ENCODE measurements around the gene FAM83F.

The FAM83F gene

DNA sequence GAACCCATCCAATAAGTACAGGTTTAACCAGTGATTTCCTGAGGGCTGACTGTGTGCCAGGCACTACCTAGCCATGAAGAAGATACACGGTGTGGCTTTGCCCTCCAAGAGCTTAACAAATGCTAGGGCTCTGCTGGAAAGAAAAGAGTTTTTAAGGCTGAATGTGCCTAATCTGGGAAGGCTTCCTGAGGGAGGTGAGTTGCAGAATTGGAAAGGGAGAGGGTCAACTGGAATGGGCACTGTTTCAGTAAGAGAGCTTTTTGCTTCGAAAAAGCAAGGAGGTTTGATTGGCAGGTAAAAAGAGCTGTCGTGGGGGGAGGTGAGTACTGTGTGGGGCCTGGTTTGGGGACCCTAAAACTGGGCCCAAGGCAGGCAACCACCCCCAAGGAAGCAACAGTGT lies 2.7 kb downstream of the FAM83F start:
- peaks cover 72% of the 10 kb centered on the region for H3K27me3 ChIP-seq (replicated peaks; ENCODE audit: control insufficient read depth, insufficient read depth, low read length)
- no peaks in the 10 kb centered on the region for H3K36me3 ChIP-seq (ENCODE audit: control insufficient read depth, insufficient read depth, low read length, severe bottlenecking)
- H3K4me1 ChIP-seq (ENCODE audit: control insufficient read depth, insufficient read depth, low read length), result no peaks in the 10 kb centered on the region
- no peak overlapping the region for H3K4me3 ChIP-seq (ENCODE audit: low read length)
- no peak overlapping the region for H3K9ac ChIP-seq (ENCODE audit: low read length)
- no peaks in the 10 kb centered on the region for H3K9me3 ChIP-seq (ENCODE audit: control insufficient read depth, low read length)
- DNase-seq (ENCODE audit: low read depth), result no peak

DNA sequence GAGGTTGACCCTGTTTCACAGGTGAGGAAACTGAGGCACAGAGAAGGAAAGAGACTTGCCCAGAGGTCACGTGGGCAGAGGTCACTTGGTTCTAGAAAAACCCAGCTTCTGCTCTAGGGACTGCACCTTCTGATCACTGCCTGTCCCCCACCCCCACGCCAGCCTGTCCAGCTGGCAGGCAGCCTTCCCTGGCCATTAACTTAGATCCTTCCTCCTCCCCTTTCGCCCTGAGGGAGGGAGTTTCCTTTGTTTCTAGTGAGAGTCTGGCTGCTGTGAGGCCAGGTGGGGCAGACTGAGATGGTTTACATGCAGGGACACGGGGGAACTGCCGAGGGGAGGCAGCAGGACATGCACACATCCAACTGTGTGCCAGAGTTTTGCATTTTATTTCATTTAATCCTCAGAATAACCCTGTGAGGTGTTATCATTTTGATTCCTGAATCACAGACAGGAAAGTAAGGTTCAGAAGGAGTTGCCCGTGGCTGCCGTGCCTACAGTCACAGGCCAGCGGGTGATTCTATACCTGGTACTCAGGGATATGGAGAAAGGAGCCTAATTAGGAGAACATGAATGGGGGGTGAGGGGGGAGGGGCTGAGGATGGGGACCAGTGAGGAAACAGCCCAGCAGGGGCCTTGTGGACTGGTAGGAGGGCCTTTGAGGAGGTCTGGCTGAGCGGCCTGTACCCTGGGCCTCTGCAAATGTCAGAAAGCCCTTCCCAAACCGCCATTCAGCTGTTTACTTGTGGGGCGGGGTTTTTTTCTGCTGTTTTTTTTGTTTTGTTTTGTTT lies 3.4 kb downstream of the FAM83F start:
- Histone ChIP-seq H3K27me3 (replicated peaks; ENCODE audit: control insufficient read depth, insufficient read depth, low read length) (peaks cover 73% of the 10 kb centered on the region), H3K4me3 (ENCODE audit: low read length) (no peak overlapping the region), H3K9ac (ENCODE audit: low read length) (no peak overlapping the region), H3K9me3 (ENCODE audit: control insufficient read depth, low read length) (no peaks in the 10 kb centered on the region), H3K36me3 (ENCODE audit: control insufficient read depth, insufficient read depth, low read length, severe bottlenecking) (no peaks in the 10 kb centered on the region), H3K4me1 (ENCODE audit: control insufficient read depth, insufficient read depth, low read length) (no peaks in the 10 kb centered on the region)
- peak; percentile 12 for DNase-seq (ENCODE audit: low read depth)

DNA sequence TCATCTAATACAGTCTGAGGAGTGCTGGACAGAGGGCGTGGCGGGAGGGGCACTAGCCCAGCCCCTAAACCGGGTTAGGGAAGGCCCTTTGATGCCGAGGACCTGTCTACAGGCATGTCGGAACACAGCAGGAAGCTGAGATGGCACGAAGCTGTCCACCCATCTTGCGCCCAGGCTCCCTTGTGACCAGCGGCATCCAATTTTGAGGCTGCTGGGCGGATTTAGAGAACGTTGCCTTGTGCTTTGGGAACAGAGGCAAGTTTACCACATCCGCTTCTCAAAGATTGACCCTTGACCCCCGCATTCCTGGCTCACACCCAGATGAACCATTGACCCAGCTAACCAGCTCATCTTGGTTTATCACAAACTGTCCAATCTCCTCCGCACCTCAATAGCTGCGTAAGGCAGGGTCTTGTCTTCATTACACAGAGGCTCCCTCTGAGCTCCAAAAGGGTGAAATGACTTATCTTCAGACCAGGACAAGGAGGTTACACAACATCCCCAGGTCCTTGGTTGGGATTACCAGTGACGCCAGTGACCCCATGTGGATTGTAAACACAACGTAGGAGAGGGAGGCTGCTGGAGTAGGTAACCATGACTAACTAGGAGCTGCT lies 4.5 kb downstream of the FAM83F start:
- Histone ChIP-seq H3K9ac (ENCODE audit: low read length) (no peak overlapping the region), H3K36me3 (ENCODE audit: control insufficient read depth, insufficient read depth, low read length, severe bottlenecking) (no peaks in the 10 kb centered on the region), H3K9me3 (ENCODE audit: control insufficient read depth, low read length) (no peaks in the 10 kb centered on the region), H3K4me1 (ENCODE audit: control insufficient read depth, insufficient read depth, low read length) (no peaks in the 10 kb centered on the region), H3K27me3 (replicated peaks; ENCODE audit: control insufficient read depth, insufficient read depth, low read length) (peaks cover 75% of the 10 kb centered on the region), H3K4me3 (ENCODE audit: low read length) (no peak overlapping the region)
- DNase-seq (ENCODE audit: low read depth), result no peak

DNA sequence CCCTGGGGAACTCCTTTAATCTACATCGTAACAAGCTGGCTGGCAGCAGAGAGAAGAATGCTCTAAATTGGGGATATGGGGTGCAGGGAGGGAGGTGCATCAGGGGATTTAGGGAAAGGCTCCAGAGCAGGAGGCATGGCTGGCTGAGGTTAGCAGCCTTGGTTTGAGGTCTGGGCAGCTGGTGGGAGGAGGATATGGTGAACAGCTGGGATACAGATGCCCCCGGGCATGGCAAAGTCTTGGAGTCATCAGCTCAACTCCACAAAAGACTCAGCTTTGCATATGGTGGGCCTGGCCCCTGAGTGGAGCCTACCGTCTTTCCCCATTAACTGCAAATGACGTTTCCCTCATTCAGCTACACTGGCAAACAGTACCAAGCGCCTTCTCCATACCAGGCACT lies 5.4 kb downstream of the FAM83F start:
- H3K27me3 ChIP-seq (replicated peaks; ENCODE audit: control insufficient read depth, insufficient read depth, low read length), result peaks cover 78% of the 10 kb centered on the region
- DNase-seq (ENCODE audit: low read depth), result no peak
- H3K36me3 ChIP-seq (ENCODE audit: control insufficient read depth, insufficient read depth, low read length, severe bottlenecking), result no peaks in the 10 kb centered on the region
- H3K9ac ChIP-seq (ENCODE audit: low read length), result no peak overlapping the region
- no peaks in the 10 kb centered on the region for H3K9me3 ChIP-seq (ENCODE audit: control insufficient read depth, low read length)
- no peak overlapping the region for H3K4me3 ChIP-seq (ENCODE audit: low read length)
- no peaks in the 10 kb centered on the region for H3K4me1 ChIP-seq (ENCODE audit: control insufficient read depth, insufficient read depth, low read length)

DNA sequence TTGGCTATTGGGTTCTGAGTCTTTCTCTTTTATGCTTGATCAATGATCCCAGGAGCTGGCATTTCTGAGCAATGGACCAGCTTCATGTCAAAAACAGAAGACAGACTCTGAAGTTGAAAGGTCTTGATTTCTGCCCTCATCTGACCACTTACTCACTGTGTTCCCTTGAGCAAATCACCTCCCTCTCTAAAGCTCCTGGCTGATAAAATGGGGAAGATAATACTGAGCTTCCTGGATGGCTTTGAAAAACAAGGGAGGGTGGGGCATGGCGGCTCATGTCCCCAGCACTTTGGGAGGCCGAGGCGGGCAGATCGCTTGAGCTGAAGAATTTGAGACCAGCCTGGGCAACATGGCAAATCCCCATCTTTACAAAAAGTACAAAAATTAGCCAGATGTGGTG lies 6.4 kb downstream of the FAM83F start:
- H3K4me1 ChIP-seq (ENCODE audit: control insufficient read depth, insufficient read depth, low read length), result no peaks in the 10 kb centered on the region

DNA sequence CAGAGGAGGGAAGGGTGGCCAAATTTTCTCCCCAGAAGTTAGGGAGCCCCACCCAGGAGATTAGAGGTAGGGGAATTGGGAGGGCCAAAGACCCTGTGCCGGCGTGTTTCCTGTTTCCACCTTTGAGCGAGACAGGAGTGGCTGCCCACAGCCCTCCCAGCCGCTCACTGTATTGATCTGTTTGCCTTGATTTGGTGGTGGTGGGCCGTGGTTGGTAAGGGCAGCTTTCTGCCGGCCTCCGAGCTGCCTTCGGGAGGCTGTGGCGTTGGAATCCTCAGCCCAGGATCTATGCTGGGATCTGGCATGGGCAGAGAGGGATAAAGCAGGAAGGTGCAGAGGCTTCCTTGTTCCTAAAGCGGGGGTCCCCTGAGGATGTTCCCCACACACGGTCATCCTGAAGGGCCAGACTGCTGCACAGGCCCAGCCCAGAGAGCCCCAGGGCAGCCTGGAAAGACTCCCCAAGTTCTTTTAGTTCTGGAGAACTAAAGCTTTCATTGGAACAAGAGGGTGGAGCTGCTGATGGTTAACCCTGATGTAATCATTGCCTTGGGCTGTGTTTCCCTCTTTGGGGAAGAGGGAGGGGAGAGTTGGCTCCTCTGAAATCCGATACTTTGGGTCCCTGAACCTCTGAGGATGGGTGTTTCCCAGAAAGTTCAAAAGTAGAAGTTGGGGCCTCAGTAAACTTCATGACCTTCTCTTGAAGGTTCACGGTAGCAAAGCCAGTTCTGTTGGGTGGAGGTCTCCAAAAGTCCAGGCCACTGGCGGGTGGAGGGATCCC lies 7.2 kb downstream of the FAM83F start:
- no peak overlapping the region for H3K4me3 ChIP-seq (ENCODE audit: low read length)
- H3K9ac ChIP-seq (ENCODE audit: low read length), result no peak overlapping the region
- H3K36me3 ChIP-seq (ENCODE audit: control insufficient read depth, insufficient read depth, low read length, severe bottlenecking), result no peaks in the 10 kb centered on the region
- DNase-seq (ENCODE audit: low read depth), result peak; percentile 43
- H3K27me3 ChIP-seq (replicated peaks; ENCODE audit: control insufficient read depth, insufficient read depth, low read length), result peaks cover 76% of the 10 kb centered on the region
- H3K4me1 ChIP-seq (ENCODE audit: control insufficient read depth, insufficient read depth, low read length), result no peaks in the 10 kb centered on the region
- no peaks in the 10 kb centered on the region for H3K9me3 ChIP-seq (ENCODE audit: control insufficient read depth, low read length)

More for the DNA sequence above, 6.4 kb downstream of the FAM83F start:
- Histone ChIP-seq H3K36me3 (ENCODE audit: control insufficient read depth, insufficient read depth, low read length, severe bottlenecking) (no peaks in the 10 kb centered on the region), H3K9me3 (ENCODE audit: control insufficient read depth, low read length) (no peaks in the 10 kb centered on the region), H3K9ac (ENCODE audit: low read length) (no peak overlapping the region), H3K27me3 (replicated peaks; ENCODE audit: control insufficient read depth, insufficient read depth, low read length) (peaks cover 74% of the 10 kb centered on the region), H3K4me3 (ENCODE audit: low read length) (no peak overlapping the region)
- DNase-seq (ENCODE audit: low read depth), result no peak

DNA sequence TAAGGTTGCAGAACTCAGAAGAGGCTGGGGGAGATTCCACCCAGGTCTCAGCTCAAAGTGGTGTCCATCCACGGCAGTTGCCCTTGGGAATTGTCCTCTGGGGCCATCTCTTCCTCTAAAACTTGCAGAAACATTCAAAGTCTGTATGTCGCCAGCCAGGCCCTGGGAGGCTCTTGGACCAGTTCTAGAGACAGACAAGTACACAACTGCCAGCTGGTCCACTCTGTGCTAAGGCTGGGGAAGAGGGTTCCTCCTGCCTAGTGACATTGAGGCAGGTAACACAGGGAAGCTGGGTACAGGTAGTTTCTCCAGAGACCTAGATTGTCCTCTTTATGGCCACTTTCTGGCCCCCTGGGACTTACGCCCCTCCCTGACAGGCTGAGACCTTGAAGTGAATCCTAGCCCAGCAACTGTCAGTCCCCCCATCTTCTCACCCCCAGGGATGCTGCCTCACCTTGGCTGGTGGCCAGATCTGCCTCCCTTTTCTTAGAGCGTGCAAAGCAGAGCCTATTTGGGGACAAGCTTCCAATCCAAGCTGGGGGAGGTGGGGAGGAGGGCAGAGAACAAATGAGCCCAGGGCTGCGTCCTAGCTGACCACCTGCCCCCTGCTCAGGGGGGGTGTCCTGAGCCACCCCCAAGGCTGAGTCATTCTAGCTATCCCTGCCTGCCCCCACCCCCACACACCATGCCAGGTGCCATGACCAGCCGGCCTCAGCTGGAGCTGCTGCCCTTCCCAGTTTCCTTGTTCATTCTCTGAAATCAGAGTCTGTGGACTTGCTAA lies 8.4 kb downstream of the FAM83F start:
- H3K4me3 ChIP-seq (ENCODE audit: low read length), result no peak overlapping the region
- H3K27me3 ChIP-seq (replicated peaks; ENCODE audit: control insufficient read depth, insufficient read depth, low read length), result peaks cover 75% of the 10 kb centered on the region
- no peaks in the 10 kb centered on the region for H3K4me1 ChIP-seq (ENCODE audit: control insufficient read depth, insufficient read depth, low read length)
- no peak overlapping the region for H3K9ac ChIP-seq (ENCODE audit: low read length)
- no peaks in the 10 kb centered on the region for H3K9me3 ChIP-seq (ENCODE audit: control insufficient read depth, low read length)
- H3K36me3 ChIP-seq (ENCODE audit: control insufficient read depth, insufficient read depth, low read length, severe bottlenecking), result no peaks in the 10 kb centered on the region
- no peak for DNase-seq (ENCODE audit: low read depth)

DNA sequence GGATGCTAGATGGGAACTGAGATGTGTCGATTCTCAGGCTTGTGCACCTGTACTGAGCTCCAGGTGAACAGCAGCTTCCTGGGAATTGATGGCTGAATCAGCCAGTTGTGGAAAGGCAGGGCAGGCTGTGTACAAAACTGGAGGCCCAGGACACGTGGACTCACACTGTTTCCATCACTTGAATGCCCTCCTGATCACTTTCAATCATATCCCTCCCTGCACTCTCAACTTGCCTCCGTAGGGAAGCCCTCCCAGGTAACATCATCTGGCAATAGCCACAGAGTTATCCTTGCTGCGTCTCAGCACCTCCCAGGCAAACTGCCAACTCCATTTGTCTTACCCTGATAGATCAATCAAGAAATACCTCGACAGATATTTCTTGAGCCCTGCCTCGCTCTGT lies 10.1 kb downstream of the FAM83F start:
- DNase-seq (ENCODE audit: low read depth), result no peak
- H3K27me3 ChIP-seq (replicated peaks; ENCODE audit: control insufficient read depth, insufficient read depth, low read length), result peaks cover 83% of the 10 kb centered on the region
- no peaks in the 10 kb centered on the region for H3K36me3 ChIP-seq (ENCODE audit: control insufficient read depth, insufficient read depth, low read length, severe bottlenecking)
- H3K9ac ChIP-seq (ENCODE audit: low read length), result no peak overlapping the region
- H3K4me3 ChIP-seq (ENCODE audit: low read length), result no peak overlapping the region
- H3K4me1 ChIP-seq (ENCODE audit: control insufficient read depth, insufficient read depth, low read length), result no peaks in the 10 kb centered on the region
- no peaks in the 10 kb centered on the region for H3K9me3 ChIP-seq (ENCODE audit: control insufficient read depth, low read length)

DNA sequence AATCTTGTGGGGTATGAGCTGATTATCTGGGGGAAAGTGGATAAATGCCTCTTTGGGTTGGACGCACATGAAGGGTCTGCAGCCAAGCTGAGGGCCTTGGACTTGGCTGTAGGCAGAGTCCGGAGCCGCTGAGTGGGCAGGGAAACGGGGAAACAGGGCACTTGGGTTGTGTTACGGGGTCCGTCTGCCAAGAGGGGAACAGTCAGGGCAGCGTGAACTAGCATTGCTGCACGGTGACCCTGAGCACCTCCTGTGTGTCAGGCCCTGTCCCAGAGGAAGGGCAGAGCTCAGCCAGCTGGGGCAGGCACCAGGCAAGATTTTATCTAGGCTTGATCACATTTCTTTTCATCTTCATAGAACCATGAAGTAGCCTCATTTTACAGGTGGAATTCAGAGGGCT lies 11.9 kb downstream of the FAM83F start:
- DNase-seq (ENCODE audit: low read depth), result no peak
- Histone ChIP-seq H3K9me3 (ENCODE audit: control insufficient read depth, low read length) (no peaks in the 10 kb centered on the region), H3K4me1 (ENCODE audit: control insufficient read depth, insufficient read depth, low read length) (no peaks in the 10 kb centered on the region), H3K9ac (ENCODE audit: low read length) (no peak overlapping the region), H3K4me3 (ENCODE audit: low read length) (no peak overlapping the region), H3K36me3 (ENCODE audit: control insufficient read depth, insufficient read depth, low read length, severe bottlenecking) (no peaks in the 10 kb centered on the region), H3K27me3 (replicated peaks; ENCODE audit: control insufficient read depth, insufficient read depth, low read length) (peaks cover 80% of the 10 kb centered on the region)

DNA sequence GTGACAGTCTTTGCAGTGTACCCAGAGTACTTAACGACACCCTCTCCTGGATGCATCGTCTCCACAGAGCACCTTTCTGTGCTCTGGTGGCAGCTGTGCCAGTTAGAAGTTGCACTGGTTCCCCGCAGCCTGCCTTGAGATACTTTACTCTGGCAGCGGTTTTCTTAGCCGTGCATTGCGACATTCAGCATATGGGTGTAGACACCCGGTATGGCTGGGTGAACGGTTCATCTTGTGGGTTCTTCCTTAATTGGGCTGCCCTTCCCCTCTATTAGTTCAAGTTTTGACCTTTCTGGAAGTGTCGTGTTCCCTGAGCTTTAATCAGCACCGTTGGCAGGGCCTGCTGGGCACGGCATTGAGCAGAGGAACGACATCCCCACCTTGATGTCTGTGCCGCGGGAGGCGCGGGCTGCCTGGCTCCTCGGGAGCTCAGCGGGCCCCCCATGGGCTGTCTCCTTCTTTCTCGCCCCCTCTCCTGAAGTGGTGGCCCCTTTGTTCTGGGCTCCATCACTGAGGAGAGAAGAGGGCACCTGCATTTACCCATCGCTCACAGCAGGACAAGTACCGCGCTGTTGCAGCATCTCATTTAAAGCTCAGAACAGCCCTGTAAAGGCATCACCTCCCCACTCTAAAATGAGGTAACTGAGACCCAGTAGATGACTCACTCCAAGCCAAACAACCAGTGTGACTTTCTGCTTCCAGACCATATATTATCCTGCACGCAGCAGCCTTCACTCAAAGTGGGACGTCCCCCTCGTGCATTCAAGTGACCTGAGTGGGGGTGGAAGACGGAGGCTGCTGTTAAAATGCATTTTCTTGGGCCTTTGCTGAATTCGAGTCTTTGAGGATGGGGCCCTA lies 13.3 kb downstream of the FAM83F start:
- H3K27me3 ChIP-seq (replicated peaks; ENCODE audit: control insufficient read depth, insufficient read depth, low read length), result peaks cover 70% of the 10 kb centered on the region
- no peak overlapping the region for H3K4me3 ChIP-seq (ENCODE audit: low read length)
- DNase-seq (ENCODE audit: low read depth), result no peak

More for the DNA sequence above, 13.3 kb downstream of the FAM83F start:
- H3K9ac ChIP-seq (ENCODE audit: low read length), result no peak overlapping the region
- no peaks in the 10 kb centered on the region for H3K36me3 ChIP-seq (ENCODE audit: control insufficient read depth, insufficient read depth, low read length, severe bottlenecking)
- H3K9me3 ChIP-seq (ENCODE audit: control insufficient read depth, low read length), result no peaks in the 10 kb centered on the region
- H3K4me1 ChIP-seq (ENCODE audit: control insufficient read depth, insufficient read depth, low read length), result no peaks in the 10 kb centered on the region

Measured in adipocyte (in vitro differentiated cells).